Measurements from ENCODE around the gene GPR3.

DNA sequence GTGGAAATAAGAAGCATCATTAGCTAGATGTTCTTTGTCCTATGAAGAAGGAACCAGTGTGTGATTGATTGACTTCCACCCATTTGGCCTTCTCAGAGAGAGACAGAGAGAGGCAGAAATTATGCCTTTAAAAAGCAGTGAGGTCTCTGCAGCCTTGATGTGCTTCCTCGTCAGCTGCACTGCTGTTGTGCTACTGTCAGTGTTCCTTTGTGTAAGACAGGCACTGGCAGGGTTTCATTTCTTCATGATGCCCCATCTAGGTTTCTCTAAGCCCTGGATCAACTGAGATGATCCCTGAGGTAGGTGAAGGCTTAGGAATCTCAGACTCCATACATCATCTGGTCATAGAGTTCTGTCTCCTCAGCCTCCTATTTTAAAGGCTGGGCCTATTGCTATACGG is 34.9 kb downstream of the GPR3 start:
- TF ChIP-seq POLR2AphosphoS5 (IDR thresholded peaks at IDR 0.05; ENCODE audit: insufficient read depth, low read depth, low read length) (no peak), POLR2A (IDR thresholded peaks at IDR 0.05; ENCODE audit: low read depth, low read length) (no peak), FOS (IDR thresholded peaks at IDR 0.05; ENCODE audit: borderline replicate concordance, insufficient read depth, low read length) (no peak), MYC (IDR thresholded peaks at IDR 0.05; ENCODE audit: low read depth, low read length) (no peak), EZH2 (IDR thresholded peaks at IDR 0.05; ENCODE audit: borderline replicate concordance, low read depth, low read length, severe bottlenecking) (no peak), GATA2 (IDR thresholded peaks at IDR 0.05; ENCODE audit: insufficient read depth, insufficient read length, low read depth, low read length) (no peak), MAX (IDR thresholded peaks at IDR 0.05; ENCODE audit: insufficient read depth, insufficient read length) (no peak)
- TF ChIP-seq, protein P1, sequence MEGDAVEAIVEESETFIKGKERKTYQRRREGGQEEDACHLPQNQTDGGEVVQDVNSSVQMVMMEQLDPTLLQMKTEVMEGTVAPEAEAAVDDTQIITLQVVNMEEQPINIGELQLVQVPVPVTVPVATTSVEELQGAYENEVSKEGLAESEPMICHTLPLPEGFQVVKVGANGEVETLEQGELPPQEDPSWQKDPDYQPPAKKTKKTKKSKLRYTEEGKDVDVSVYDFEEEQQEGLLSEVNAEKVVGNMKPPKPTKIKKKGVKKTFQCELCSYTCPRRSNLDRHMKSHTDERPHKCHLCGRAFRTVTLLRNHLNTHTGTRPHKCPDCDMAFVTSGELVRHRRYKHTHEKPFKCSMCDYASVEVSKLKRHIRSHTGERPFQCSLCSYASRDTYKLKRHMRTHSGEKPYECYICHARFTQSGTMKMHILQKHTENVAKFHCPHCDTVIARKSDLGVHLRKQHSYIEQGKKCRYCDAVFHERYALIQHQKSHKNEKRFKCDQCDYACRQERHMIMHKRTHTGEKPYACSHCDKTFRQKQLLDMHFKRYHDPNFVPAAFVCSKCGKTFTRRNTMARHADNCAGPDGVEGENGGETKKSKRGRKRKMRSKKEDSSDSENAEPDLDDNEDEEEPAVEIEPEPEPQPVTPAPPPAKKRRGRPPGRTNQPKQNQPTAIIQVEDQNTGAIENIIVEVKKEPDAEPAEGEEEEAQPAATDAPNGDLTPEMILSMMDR (IDR thresholded peaks at IDR 0.05; ENCODE audit: extremely low read depth in 1 of 2, insufficient read depth in 1 of 2, low read depth in 1 of 2, low read length in 2 of 2), result no peak
